ENCODE data around the gene PI4KA.
"Not testable (repeated sequence)": the region's sequence is repeated elsewhere in the genome, so short reads cannot be mapped to it uniquely, and the experiment has no call there.

PI4KA gene

GRCh38 chr22:20687356-20688172, 171.0 kb downstream of the PI4KA start:
- not testable (repeated sequence) for DNase-seq

- not testable (repeated sequence) for DNase-seq
Observed at GRCh38 chr22:20685764-20686163, 172.8 kb downstream of the PI4KA start.

GRCh38 chr22:20678792-20679435, 179.7 kb downstream of the PI4KA start:
- not testable (repeated sequence) for DNase-seq

- DNase-seq, result no peak
Observed at GRCh38 chr22:20677684-20678242, 180.8 kb downstream of the PI4KA start.

- DNase-seq, result not testable (repeated sequence)
Observed at GRCh38 chr22:20675613-20676012, 183.0 kb downstream of the PI4KA start.

GRCh38 chr22:20674998-20675397, 183.6 kb downstream of the PI4KA start:
- DNase-seq, result no peak

- no peak for DNase-seq
Observed at GRCh38 chr22:20673295-20674195, 185.1 kb downstream of the PI4KA start.

- no peak for DNase-seq
Observed at GRCh38 chr22:20672732-20673131, 185.9 kb downstream of the PI4KA start.

- no peak for DNase-seq
Observed at GRCh38 chr22:20672082-20672424, 186.6 kb downstream of the PI4KA start.

GRCh38 chr22:20671409-20672081, 187.1 kb downstream of the PI4KA start:
- no peak for DNase-seq

GRCh38 chr22:20670457-20671261, 188.0 kb downstream of the PI4KA start:
- DNase-seq, result not testable (repeated sequence)

GRCh38 chr22:20669884-20670283, 188.7 kb downstream of the PI4KA start:
- not testable (repeated sequence) for DNase-seq

GRCh38 chr22:20669471-20669870, 189.1 kb downstream of the PI4KA start:
- not testable (repeated sequence) for DNase-seq

GRCh38 chr22:20668769-20669168, 189.8 kb downstream of the PI4KA start:
- not testable (repeated sequence) for DNase-seq

- not testable (repeated sequence) for DNase-seq
Observed at GRCh38 chr22:20668226-20668625, 190.4 kb downstream of the PI4KA start.

- DNase-seq, result not testable (repeated sequence)
Observed at GRCh38 chr22:20667548-20667947, 191.1 kb downstream of the PI4KA start.

GRCh38 chr22:20666560-20666959, 192.1 kb downstream of the PI4KA start:
- no peak for DNase-seq

- DNase-seq, result no peak
Observed at GRCh38 chr22:20664594-20664959, 194.0 kb downstream of the PI4KA start.

- DNase-seq, result no peak
Observed at GRCh38 chr22:20663941-20664593, 194.5 kb downstream of the PI4KA start.

- no peak for DNase-seq
Observed at GRCh38 chr22:20663137-20663828, 195.3 kb downstream of the PI4KA start.

Measured in NCI-H2029 (cell line).